Mesendoderm (in vitro differentiated cells): ENCODE measurements around the gene NFKBIA.
A peak's percentile ranks its signal among the peaks of the same experiment; 100 is the strongest.

ENCODE experiments used
- DNase-seq: peaks from one replicate; pipeline ENCODE4 v3.0.0; 2013
- H2AK5ac ChIP-seq: 2 replicates; pipeline ENCODE4 v1.6.1; 2013; ENCODE audit warnings: low read length, inconsistent platforms
- H2BK120ac ChIP-seq: 2 replicates; pipeline ENCODE4 v1.6.1; 2013; ENCODE audit warnings: low read depth, mild to moderate bottlenecking, low read length, moderate library complexity, mixed read lengths
- H2BK15ac ChIP-seq: replicated peaks from 2 replicates; pipeline ENCODE4 v1.6.1; 2013; ENCODE audit warnings: low read depth, mild to moderate bottlenecking, moderate library complexity
- H2BK5ac ChIP-seq: 2 replicates; pipeline ENCODE4 v1.6.1; 2013; ENCODE audit warnings: low read length, inconsistent platforms
- H3K18ac ChIP-seq: 2 replicates; pipeline ENCODE4 v1.6.1; 2013; ENCODE audit warnings: mild to moderate bottlenecking, low read length, mixed read lengths
- H3K23ac ChIP-seq: one replicate; pipeline ENCODE4 v1.6.1; 2013; ENCODE audit warnings: low read length
- H3K27ac ChIP-seq: 2 replicates; pipeline ENCODE4 v1.5.1; 2013; ENCODE audit warnings: low read depth, mild to moderate bottlenecking, inconsistent platforms, low read length, moderate library complexity
- H3K27me3 ChIP-seq: 2 replicates; pipeline ENCODE4 v1.6.1; 2013; ENCODE audit warnings: low read length, control low read depth, mild to moderate bottlenecking, inconsistent platforms; ENCODE audit not compliant: insufficient read depth, poor library complexity
- H3K36me3 ChIP-seq: 2 replicates; pipeline ENCODE4 v1.6.1; 2013; ENCODE audit warnings: low read length, inconsistent platforms; ENCODE audit not compliant: control insufficient read depth, insufficient read depth
- H3K4ac ChIP-seq: one replicate; pipeline ENCODE4 v1.6.1; 2013; ENCODE audit warnings: low read depth, mild to moderate bottlenecking, low read length, moderate library complexity
- H3K4me1 ChIP-seq: 2 replicates; pipeline ENCODE4 v1.6.1; 2013; ENCODE audit warnings: low read depth, low read length, inconsistent platforms; ENCODE audit not compliant: control insufficient read depth
- H3K4me2 ChIP-seq: 2 replicates; pipeline ENCODE4 v1.6.1; 2013; ENCODE audit warnings: low read length
- H3K4me3 ChIP-seq: 2 replicates; pipeline ENCODE4 v1.5.1; 2013; ENCODE audit warnings: mild to moderate bottlenecking, low read length
- H3K56ac ChIP-seq: one replicate; pipeline ENCODE4 v1.6.1; 2013; ENCODE audit warnings: low read length
- H3K79me1 ChIP-seq: 2 replicates; pipeline ENCODE4 v1.6.1; 2013; ENCODE audit warnings: low read length, inconsistent platforms
- H3K79me2 ChIP-seq: 2 replicates; pipeline ENCODE4 v1.6.1; 2013; ENCODE audit warnings: mild to moderate bottlenecking, low read length; ENCODE audit not compliant: control insufficient read depth, insufficient read depth
- H3K9ac ChIP-seq: 2 replicates; pipeline ENCODE4 v1.6.1; 2013; ENCODE audit warnings: low read length, inconsistent platforms
- H4K5ac ChIP-seq: one replicate; pipeline ENCODE4 v1.6.1; 2013; ENCODE audit warnings: low read length
- H4K8ac ChIP-seq: one replicate; pipeline ENCODE4 v1.6.1; 2013; ENCODE audit warnings: low read depth, mild to moderate bottlenecking, control low read depth, low read length, moderate library complexity
- WGBS: extraction: QIAGEN DNeasy Blood & Tissue Kit; methylation state at CpG from one replicate; pipeline ENCODE4 v1.1.7; 2013; ENCODE audit warnings: low lambda C conversion rate, missing lambda C conversion rate; ENCODE audit not compliant: insufficient coverage; ENCODE audit errors: extremely low coverage; 5-methylcytosine and 5-hydroxymethylcytosine counted together

NFKBIA gene

DNA sequence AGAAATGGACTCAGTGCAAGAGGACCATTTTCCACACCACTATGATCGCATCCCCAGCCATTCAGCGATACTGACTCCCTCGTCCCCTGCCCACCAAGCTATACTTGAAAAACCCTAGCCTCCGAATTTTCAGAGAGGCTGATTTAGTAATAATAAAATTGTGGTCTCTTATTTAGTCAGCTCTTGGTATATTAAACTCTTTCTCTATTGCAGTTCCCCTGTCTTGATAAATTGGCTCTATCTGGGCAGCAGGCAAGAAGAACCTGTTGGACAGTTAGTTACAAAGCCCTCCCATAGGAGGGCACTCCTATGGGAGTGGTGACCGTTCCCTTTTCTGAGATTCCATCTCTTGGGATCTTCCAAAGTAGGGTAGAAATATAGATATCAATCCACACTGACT is 33.6 kb downstream of the NFKBIA start:
- Histone ChIP-seq H3K18ac (no peak overlapping the region), H3K56ac (no peak overlapping the region), H3K4me2 (no peak overlapping the region), H2BK120ac (no peak overlapping the region), H3K23ac (no peak overlapping the region), H4K5ac (no peak overlapping the region), H3K79me2 (no peaks in the 10 kb centered on the region), H3K27me3 (no peaks in the 10 kb centered on the region), H3K27ac (no peak overlapping the region), H2BK5ac (no peak overlapping the region), H2AK5ac (no peak overlapping the region), H3K36me3 (no peaks in the 10 kb centered on the region), H4K8ac (no peak overlapping the region), H3K4me1 (peaks cover 14% of the 10 kb centered on the region), H3K79me1 (no peaks in the 10 kb centered on the region), H3K9ac (no peak overlapping the region), H2BK15ac (no peak overlapping the region), H3K4ac (no peak overlapping the region), H3K4me3 (no peak overlapping the region)
- DNase-seq = no peak
- WGBS = no CpG with 5 or more reads among the region's 5 CpGs

DNA sequence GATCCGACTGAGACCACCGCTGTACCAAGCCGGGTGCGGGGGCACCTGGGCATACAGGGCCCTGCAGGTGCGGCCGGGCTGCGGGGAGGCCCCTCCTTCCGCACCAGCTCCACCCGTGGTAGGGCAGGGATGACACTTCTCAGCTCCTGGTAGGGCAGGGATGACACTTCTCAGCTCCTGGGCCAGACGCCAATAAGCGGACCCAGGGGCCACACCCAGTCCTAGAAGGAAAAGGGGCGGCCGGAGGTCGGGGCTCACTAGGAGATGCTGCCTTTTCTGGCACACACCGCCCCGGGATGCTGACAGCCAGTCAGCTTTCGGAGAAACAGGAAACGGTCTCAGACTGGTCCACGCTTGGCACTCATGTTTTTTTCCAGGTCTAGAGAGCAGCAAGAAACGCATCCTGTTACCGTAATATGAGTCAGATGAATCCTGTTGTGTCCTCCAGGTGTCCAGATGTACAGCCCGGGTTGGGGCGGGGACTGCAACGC is 34.8 kb downstream of the NFKBIA start:
- no peak overlapping the region for H2BK15ac ChIP-seq
- no peak overlapping the region for H4K5ac ChIP-seq
- H2BK5ac ChIP-seq = no peak overlapping the region
- no peaks in the 10 kb centered on the region for H3K36me3 ChIP-seq
- H3K4me2 ChIP-seq = no peak overlapping the region
- no peak overlapping the region for H3K56ac ChIP-seq
- no CpG with 5 or more reads among the region's 24 CpGs for WGBS
- no peak overlapping the region for H2AK5ac ChIP-seq
- no peak overlapping the region for H3K9ac ChIP-seq
- H2BK120ac ChIP-seq = no peak overlapping the region
- H3K79me1 ChIP-seq = no peaks in the 10 kb centered on the region
- no peak overlapping the region for H3K23ac ChIP-seq
- H3K27me3 ChIP-seq = no peaks in the 10 kb centered on the region
- H4K8ac ChIP-seq = no peak overlapping the region
- H3K4me1 ChIP-seq = peaks cover 14% of the 10 kb centered on the region
- H3K18ac ChIP-seq = no peak overlapping the region
- no peaks in the 10 kb centered on the region for H3K79me2 ChIP-seq
- no peak overlapping the region for H3K27ac ChIP-seq
- no peak overlapping the region for H3K4ac ChIP-seq
- no peak overlapping the region for H3K4me3 ChIP-seq
- no peak for DNase-seq

DNA sequence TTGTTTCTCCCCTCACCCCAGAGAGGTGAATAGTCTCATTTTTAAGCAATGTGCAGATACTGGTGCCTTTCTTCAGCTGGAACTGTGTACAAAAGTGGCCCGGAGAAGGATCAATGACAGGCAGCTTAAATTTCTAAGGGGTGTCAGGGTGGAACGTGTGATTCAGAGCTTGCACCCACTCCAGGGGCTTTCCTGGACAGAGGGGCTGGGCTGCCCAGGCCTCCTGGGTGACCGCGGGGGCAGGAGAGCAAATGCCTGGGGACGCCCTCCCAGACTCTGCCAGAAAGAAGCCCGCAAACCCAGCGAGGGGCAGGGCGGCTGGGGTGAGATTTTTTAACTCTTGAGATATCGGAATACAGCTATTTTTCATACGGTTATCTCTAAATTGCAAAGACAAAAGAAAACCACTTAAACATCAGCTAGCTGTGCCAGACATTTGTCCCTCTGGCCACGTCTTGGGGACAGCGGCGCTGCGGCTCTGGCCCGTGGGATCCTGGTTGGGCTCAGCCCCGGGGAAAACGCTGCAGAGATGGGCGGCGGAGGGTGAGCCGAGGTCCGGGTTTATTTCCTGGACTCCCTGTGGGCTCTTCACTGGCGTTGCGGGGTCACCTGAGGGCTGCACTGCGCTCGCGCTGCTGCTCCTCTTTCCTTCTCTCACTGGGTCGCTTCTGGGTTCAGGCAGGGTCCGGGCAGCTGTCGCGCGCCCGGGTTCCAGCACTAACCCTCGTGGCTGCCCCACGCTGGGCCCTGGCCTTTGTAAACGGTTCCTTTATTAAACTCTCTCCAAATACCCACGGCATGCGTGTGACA is 35.8 kb downstream of the NFKBIA start:
- no peak overlapping the region for H3K4me2 ChIP-seq
- H3K36me3 ChIP-seq = no peaks in the 10 kb centered on the region
- H3K23ac ChIP-seq = no peak overlapping the region
- peaks cover 12% of the 10 kb centered on the region for H3K4me1 ChIP-seq
- H3K56ac ChIP-seq = peak overlapping the region; percentile 63
- H2BK120ac ChIP-seq = peak overlapping the region; percentile 76
- peak overlapping the region; percentile 6 for H3K4ac ChIP-seq
- H3K4me3 ChIP-seq = no peak overlapping the region
- no peak overlapping the region for H2BK15ac ChIP-seq
- peak overlapping the region; percentile 4 for H2BK5ac ChIP-seq
- no peak overlapping the region for H3K27ac ChIP-seq
- no peaks in the 10 kb centered on the region for H3K27me3 ChIP-seq
- no peak overlapping the region for H2AK5ac ChIP-seq
- no peak overlapping the region for H4K8ac ChIP-seq
- no peak overlapping the region for H3K9ac ChIP-seq
- WGBS = no CpG with 5 or more reads among the region's 37 CpGs
- no peaks in the 10 kb centered on the region for H3K79me2 ChIP-seq
- H4K5ac ChIP-seq = peak overlapping the region; percentile 61
- H3K18ac ChIP-seq = peak overlapping the region; percentile 42
- DNase-seq = no peak
- H3K79me1 ChIP-seq = no peaks in the 10 kb centered on the region

DNA sequence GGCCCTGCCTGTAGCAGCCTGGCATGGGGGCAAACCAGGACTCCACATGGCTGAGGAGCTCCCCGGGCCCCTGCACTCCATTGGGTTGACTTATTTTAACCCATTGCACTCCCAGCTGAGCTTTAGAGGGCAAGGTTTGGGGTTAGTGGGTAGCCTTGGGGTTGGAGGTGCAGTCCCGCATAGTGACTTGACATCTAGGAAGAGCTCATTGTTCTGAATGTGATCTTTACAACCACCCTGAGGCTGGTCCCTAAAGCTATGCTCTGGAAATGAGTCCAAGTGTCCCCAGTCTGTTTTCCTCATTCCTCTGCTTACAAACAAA is 36.4 kb downstream of the NFKBIA start:
- Histone ChIP-seq H3K27ac (peak overlapping the region; percentile 73), H4K8ac (no peak overlapping the region), H3K18ac (peak overlapping the region; percentile 42), H3K9ac (peak overlapping the region; percentile 18), H3K23ac (no peak overlapping the region), H2BK15ac (no peak overlapping the region), H3K4me1 (peaks cover 12% of the 10 kb centered on the region), H3K56ac (peak overlapping the region; percentile 81), H3K79me2 (no peaks in the 10 kb centered on the region), H3K4ac (peak overlapping the region; percentile 41), H2BK120ac (peak overlapping the region; percentile 21), H2AK5ac (peak overlapping the region; percentile 55), H3K4me3 (no peak overlapping the region), H4K5ac (peak overlapping the region; percentile 61), H3K79me1 (no peaks in the 10 kb centered on the region), H3K4me2 (no peak overlapping the region), H3K36me3 (no peaks in the 10 kb centered on the region), H2BK5ac (peak overlapping the region; percentile 92), H3K27me3 (no peaks in the 10 kb centered on the region)
- no peak for DNase-seq
- no CpG with 5 or more reads among the region's 2 CpGs for WGBS

DNA sequence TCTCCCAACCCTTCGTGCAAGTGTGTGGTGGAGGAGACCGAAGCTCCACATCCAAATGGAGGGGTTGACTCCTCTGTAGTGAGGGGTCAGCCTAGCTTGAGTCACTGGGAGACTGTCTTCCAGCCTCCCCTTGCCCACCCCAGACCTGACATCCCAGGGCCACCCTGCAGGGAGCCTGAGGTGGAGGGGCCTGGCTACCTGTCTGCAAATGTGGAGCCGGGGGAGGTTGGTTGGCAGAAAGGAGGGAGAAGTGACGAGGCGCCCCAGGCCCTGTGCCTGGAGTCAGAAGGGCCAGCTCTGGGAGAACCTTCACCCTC is 37.5 kb downstream of the NFKBIA start:
- peak overlapping the region; percentile 43 for H3K9ac ChIP-seq
- H2BK15ac ChIP-seq = no peak overlapping the region
- H3K18ac ChIP-seq = peak overlapping the region; percentile 42
- no peak overlapping the region for H3K4me2 ChIP-seq
- DNase-seq = no peak
- H3K79me2 ChIP-seq = no peaks in the 10 kb centered on the region
- H2AK5ac ChIP-seq = peak overlapping the region; percentile 90
- peak overlapping the region; percentile 52 for H3K27ac ChIP-seq
- H3K4me1 ChIP-seq = peaks cover 12% of the 10 kb centered on the region
- peak overlapping the region; percentile 98 for H3K4ac ChIP-seq
- H4K5ac ChIP-seq = no peak overlapping the region
- no peak overlapping the region for H3K4me3 ChIP-seq
- H3K23ac ChIP-seq = no peak overlapping the region
- peak overlapping the region; percentile 84 for H3K56ac ChIP-seq
- H3K27me3 ChIP-seq = no peaks in the 10 kb centered on the region
- peak overlapping the region; percentile 51 for H2BK120ac ChIP-seq
- no CpG with 5 or more reads among the region's 5 CpGs for WGBS
- no peak overlapping the region for H4K8ac ChIP-seq
- no peaks in the 10 kb centered on the region for H3K36me3 ChIP-seq
- no peaks in the 10 kb centered on the region for H3K79me1 ChIP-seq
- H2BK5ac ChIP-seq = peak overlapping the region; percentile 76
